ENCODE data around the gene ZNF217. TPM values are rescaled to one million over a fixed set of nuclear protein-coding genes. Genes with fewer than 3 reads are reported as not detected.
"Not testable (repeated sequence)": the region's sequence is repeated elsewhere in the genome, so short reads cannot be mapped to it uniquely, and the experiment has no call there.

ZNF217 gene
- total RNA-seq, 1 donor from 2014 or later, result 30.4 TPM

DNA sequence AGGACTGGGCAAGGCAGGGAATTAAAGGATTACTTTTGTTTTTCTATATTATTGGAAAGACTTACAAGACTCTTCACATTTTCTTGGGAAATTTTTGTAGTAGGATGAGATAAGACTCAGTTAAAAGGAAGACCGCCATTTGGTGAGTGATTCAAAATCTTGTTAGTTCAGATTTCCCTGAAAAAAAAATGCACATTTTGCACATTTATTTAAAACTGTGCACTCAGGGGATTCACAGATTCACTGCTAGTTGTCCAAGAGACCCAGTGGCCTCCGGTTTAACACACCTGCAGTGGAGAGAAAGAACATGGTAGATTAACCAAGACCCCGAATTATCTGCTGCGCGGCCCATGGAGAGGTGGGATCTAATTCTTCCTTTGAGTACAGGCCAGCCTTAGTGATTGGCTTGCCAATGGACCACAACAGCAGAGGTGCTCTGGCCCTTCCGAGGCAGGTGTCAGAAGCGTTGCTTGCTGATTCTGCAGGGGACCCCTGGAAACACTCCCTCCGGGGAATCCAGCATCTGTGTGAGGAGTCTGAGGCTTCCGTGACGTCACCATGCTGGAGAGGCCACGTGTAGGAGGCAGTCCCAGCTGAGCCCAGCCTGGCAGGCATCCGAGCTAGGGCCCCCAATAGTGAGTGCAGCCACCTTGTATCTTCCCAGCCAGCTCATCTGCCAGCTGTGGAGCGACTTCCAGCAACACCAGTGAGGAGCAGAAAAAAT is 68.9 kb downstream of the ZNF217 start:
- TF ChIP-seq POLR2AphosphoS5 (IDR thresholded peaks at IDR 0.05; ENCODE audit: insufficient read depth in 1 of 2, low read depth in 1 of 2) (no peak), POLR2A (IDR thresholded peaks at IDR 0.05) (no peak)
- TF ChIP-seq, protein P1, sequence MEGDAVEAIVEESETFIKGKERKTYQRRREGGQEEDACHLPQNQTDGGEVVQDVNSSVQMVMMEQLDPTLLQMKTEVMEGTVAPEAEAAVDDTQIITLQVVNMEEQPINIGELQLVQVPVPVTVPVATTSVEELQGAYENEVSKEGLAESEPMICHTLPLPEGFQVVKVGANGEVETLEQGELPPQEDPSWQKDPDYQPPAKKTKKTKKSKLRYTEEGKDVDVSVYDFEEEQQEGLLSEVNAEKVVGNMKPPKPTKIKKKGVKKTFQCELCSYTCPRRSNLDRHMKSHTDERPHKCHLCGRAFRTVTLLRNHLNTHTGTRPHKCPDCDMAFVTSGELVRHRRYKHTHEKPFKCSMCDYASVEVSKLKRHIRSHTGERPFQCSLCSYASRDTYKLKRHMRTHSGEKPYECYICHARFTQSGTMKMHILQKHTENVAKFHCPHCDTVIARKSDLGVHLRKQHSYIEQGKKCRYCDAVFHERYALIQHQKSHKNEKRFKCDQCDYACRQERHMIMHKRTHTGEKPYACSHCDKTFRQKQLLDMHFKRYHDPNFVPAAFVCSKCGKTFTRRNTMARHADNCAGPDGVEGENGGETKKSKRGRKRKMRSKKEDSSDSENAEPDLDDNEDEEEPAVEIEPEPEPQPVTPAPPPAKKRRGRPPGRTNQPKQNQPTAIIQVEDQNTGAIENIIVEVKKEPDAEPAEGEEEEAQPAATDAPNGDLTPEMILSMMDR (IDR thresholded peaks at IDR 0.05), result no peak
- Histone ChIP-seq H3K27me3 (no peaks in the 10 kb centered on the region), H3K4me1 (no peaks in the 10 kb centered on the region), H3K36me3 (no peaks in the 10 kb centered on the region), H3K27ac (no peak overlapping the region), H3K9me3 (no peaks in the 10 kb centered on the region), H3K4me3 (no peak overlapping the region)
- DNase-seq (ENCODE audit: extremely low spot score in 2 of 2), result no peak
- intact Hi-C loops (cut with DNase I), result no loop called here

DNA sequence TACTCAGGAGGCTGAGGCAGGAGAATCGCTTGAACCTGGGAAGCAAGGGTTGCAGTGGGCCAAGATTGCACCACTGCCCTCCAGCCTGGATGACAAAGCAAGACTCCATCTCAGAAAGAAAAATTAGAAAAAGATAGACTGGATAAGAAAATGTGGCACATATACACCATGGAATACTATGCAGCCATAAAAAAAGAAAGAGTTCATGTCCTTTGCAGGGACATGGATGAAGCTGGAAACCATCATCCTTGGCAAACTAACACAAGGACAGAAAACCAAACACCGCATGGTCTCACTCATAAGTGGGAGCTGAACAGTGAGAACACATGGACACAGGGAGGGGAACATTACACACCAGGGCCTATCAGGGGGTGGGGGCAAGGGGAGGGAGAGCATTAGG is 70.0 kb downstream of the ZNF217 start:
- H3K4me1 ChIP-seq; H3K4me3 ChIP-seq; H3K27me3 ChIP-seq; H3K9me3 ChIP-seq; H3K36me3 ChIP-seq; intact Hi-C loops (cut with DNase I); DNase-seq (ENCODE audit: extremely low spot score in 2 of 2); H3K27ac ChIP-seq: not testable (repeated sequence)

DNA sequence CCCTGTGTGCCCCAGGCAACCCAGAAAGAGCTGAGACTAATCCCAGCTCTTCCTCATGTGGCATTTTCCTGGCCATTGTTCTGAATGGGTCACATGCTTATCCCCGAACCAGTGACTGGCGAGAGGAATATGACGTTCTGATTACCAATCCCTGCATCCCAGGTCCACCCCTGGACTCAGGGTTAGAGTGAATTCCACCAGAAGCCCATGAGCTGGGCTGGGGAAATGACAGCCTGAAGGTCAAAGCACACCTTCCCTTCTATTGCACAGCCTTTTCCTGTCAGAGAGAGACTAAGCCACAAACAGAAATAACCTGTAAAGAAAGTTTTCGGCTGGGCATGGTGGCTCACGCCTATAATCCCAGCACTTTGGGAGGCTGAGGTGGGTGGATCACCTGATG is 70.9 kb downstream of the ZNF217 start:
- Histone ChIP-seq H3K4me3 (no peak overlapping the region), H3K27ac (no peak overlapping the region), H3K27me3 (no peaks in the 10 kb centered on the region), H3K9me3 (no peaks in the 10 kb centered on the region), H3K4me1 (no peaks in the 10 kb centered on the region), H3K36me3 (no peaks in the 10 kb centered on the region)
- no peak for DNase-seq (ENCODE audit: extremely low spot score in 2 of 2)
- intact Hi-C loops (cut with DNase I), result no loop called here
- no peak for TF ChIP-seq POLR2AphosphoS5 (IDR thresholded peaks at IDR 0.05; ENCODE audit: insufficient read depth in 1 of 2, low read depth in 1 of 2)
- TF ChIP-seq POLR2A (IDR thresholded peaks at IDR 0.05), result no peak
- TF ChIP-seq, protein P1 (IDR thresholded peaks at IDR 0.05), result no peak

DNA sequence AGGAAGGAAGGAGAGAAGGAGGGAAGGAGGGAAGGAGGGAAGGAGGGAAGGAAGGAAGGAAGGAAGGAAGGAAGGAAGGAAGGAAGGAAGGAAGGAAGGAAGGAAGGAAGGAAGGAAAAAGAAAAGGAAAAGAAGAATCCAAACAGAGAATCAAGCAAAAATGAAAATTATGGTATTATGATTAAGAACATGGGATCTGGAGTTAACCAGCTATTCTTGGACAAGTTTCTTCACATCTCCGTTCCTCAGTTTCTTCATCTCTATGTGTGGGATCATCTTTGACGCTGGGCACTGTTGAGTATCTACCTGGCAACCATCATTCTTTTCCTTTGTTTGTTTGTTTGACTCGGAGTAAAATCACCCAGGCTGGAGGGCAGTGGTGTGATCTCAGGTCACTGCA is 71.6 kb downstream of the ZNF217 start:
- no peaks in the 10 kb centered on the region for H3K36me3 ChIP-seq
- intact Hi-C loops (cut with DNase I), result no loop called here
- H3K27me3 ChIP-seq, result no peaks in the 10 kb centered on the region
- TF ChIP-seq POLR2AphosphoS5 (IDR thresholded peaks at IDR 0.05; ENCODE audit: insufficient read depth in 1 of 2, low read depth in 1 of 2) (no peak), POLR2A (IDR thresholded peaks at IDR 0.05) (no peak)
- TF ChIP-seq, protein P1 (IDR thresholded peaks at IDR 0.05), result no peak
- no peak overlapping the region for H3K4me3 ChIP-seq
- DNase-seq (ENCODE audit: extremely low spot score in 2 of 2), result no peak
- no peak overlapping the region for H3K27ac ChIP-seq
- no peaks in the 10 kb centered on the region for H3K4me1 ChIP-seq
- no peaks in the 10 kb centered on the region for H3K9me3 ChIP-seq

DNA sequence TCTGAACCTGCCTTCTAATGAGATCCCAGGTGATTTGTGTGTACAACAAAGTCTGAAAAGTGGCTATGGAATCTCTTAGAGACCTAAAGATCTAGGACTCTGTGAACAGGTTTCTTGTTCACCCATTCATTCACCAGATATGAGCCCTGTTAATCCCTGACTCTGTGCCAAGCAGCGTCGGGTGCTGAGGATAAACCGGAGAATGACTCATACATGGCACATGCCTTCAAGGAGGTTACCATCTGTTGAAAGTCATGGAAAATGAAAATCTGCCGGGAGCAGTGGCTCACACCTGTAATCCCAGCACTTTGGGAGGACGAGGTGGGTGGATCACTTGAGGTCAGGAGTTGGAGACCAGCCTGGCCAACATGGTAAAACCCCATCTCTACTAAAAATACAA is 72.2 kb downstream of the ZNF217 start:
- H3K9me3 ChIP-seq; DNase-seq (ENCODE audit: extremely low spot score in 2 of 2); intact Hi-C loops (cut with DNase I); H3K36me3 ChIP-seq; H3K4me1 ChIP-seq; H3K27me3 ChIP-seq; H3K27ac ChIP-seq; H3K4me3 ChIP-seq: not testable (repeated sequence)

DNA sequence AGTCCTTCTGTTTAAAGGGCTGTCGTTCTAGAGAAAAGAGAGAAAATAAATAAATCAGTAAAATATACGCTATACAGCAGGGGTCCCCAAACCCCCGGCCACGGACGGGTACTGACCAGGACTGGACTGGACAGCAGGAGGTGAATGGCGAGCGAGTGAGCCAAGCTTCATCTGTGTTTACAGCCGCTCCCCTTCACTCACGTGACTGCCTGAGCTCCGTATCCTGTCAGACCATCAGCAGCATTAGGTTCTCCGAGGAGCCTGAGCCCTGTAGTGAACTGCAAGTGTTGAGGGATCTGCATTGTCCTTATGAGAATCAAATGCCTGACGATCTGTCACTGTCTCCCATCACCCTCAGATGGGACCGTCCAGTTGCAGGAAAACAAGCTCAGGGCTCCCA is 76.5 kb downstream of the ZNF217 start:
- intact Hi-C loops (cut with DNase I), result no loop called here
- TF ChIP-seq POLR2A (IDR thresholded peaks at IDR 0.05) (no peak), POLR2AphosphoS5 (IDR thresholded peaks at IDR 0.05; ENCODE audit: insufficient read depth in 1 of 2, low read depth in 1 of 2) (no peak)
- TF ChIP-seq, protein P1 (IDR thresholded peaks at IDR 0.05), result no peak
- Histone ChIP-seq H3K9me3 (no peaks in the 10 kb centered on the region), H3K27me3 (no peaks in the 10 kb centered on the region), H3K4me3 (no peak overlapping the region), H3K36me3 (no peaks in the 10 kb centered on the region), H3K4me1 (no peaks in the 10 kb centered on the region), H3K27ac (no peak overlapping the region)
- no peak for DNase-seq (ENCODE audit: extremely low spot score in 2 of 2)

Small RNA genes within 50 kb of the gene (small RNA-seq; reads per million reads assigned to genes)
- not detected for gene RF00019

Data from vagina (tissue), 2 donors.